RPMI7951 (cell line): ENCODE results near the gene SLIT3. TPM values are rescaled to one million over a fixed set of nuclear protein-coding genes. Genes with fewer than 3 reads are reported as not detected.
A peak's percentile ranks its signal among the peaks of the same experiment; 100 is the strongest.

Source experiments
- DNase-seq: peaks from one replicate; pipeline ENCODE4 v3.0.0-alpha.2; 2012; ENCODE audit warnings: low read depth
- total RNA-seq: library from RNA; depleted of rRNA; stranded (reverse); fragments of >200 nt; shearing (Covaris generic); gene quantifications from 2 replicates; pipeline ENCODE4 v1.2.3, GENCODE V29; 2014

Gene SLIT3
- total RNA-seq, 1 experiment from 2014 or later, result 0.72 TPM

- DNase-seq, result no peak
Measured at GRCh38 chr5:168992687-168993086, 308.3 kb downstream of the SLIT3 start.

- peak; percentile 13 for DNase-seq
Measured at GRCh38 chr5:168992016-168992415, 308.9 kb downstream of the SLIT3 start.

- DNase-seq, result no peak
Measured at GRCh38 chr5:168991311-168991710, 309.6 kb downstream of the SLIT3 start.

- no peak for DNase-seq
Measured at GRCh38 chr5:168990679-168991078, 310.3 kb downstream of the SLIT3 start.

GRCh38 chr5:168989731-168990505 lies 311.0 kb downstream of the SLIT3 start:
- no peak for DNase-seq

- no peak for DNase-seq
Measured at GRCh38 chr5:168988699-168989098, 312.2 kb downstream of the SLIT3 start.

- peak; percentile 51 for DNase-seq
Measured at GRCh38 chr5:168987543-168988300, 313.2 kb downstream of the SLIT3 start.

GRCh38 chr5:168985454-168985853 lies 315.5 kb downstream of the SLIT3 start:
- DNase-seq, result no peak

- no peak for DNase-seq
Measured at GRCh38 chr5:168984135-168984675, 316.7 kb downstream of the SLIT3 start.

GRCh38 chr5:168979135-168979534 lies 321.8 kb downstream of the SLIT3 start:
- DNase-seq, result no peak

- no peak for DNase-seq
Measured at GRCh38 chr5:168978500-168978899, 322.4 kb downstream of the SLIT3 start.

- peak; percentile 18 for DNase-seq
Measured at GRCh38 chr5:168978015-168978414, 322.9 kb downstream of the SLIT3 start.

GRCh38 chr5:168976311-168976970 lies 324.5 kb downstream of the SLIT3 start:
- DNase-seq, result no peak

GRCh38 chr5:168975331-168975730 lies 325.6 kb downstream of the SLIT3 start:
- no peak for DNase-seq

GRCh38 chr5:168974082-168974481 lies 326.9 kb downstream of the SLIT3 start:
- DNase-seq, result no peak

- no peak for DNase-seq
Measured at GRCh38 chr5:168972731-168973130, 328.2 kb downstream of the SLIT3 start.

- DNase-seq, result no peak
Measured at GRCh38 chr5:168971100-168971499, 329.8 kb downstream of the SLIT3 start.

- no peak for DNase-seq
Measured at GRCh38 chr5:168969326-168969886, 331.5 kb downstream of the SLIT3 start.

- DNase-seq, result no peak
Measured at GRCh38 chr5:168967882-168968620, 332.9 kb downstream of the SLIT3 start.

GRCh38 chr5:168965638-168966037 lies 335.3 kb downstream of the SLIT3 start:
- DNase-seq, result no peak

GRCh38 chr5:168964182-168964581 lies 336.8 kb downstream of the SLIT3 start:
- no peak for DNase-seq
